Ishikawa (cell line): Measurements from ENCODE around the gene DMD.

Source experiments
- CEBPB ChIP-seq: IDR thresholded peaks from 2 replicates; pipeline ENCODE4 v1.6.1; 2012
- FOXM1 ChIP-seq: IDR thresholded peaks from 2 replicates; pipeline ENCODE4 v1.6.1; 2012; ENCODE audit warnings: low read depth, borderline replicate concordance
- REST ChIP-seq: IDR thresholded peaks from 2 replicates; pipeline ENCODE4 v1.6.1; 2012; ENCODE audit warnings: low read depth, mild to moderate bottlenecking
- TAF1 ChIP-seq: IDR thresholded peaks from 2 replicates; pipeline ENCODE4 v1.6.1; 2012; ENCODE audit warnings: low read depth, mild to moderate bottlenecking

- TF ChIP-seq CEBPB (no peak), REST (no peak), TAF1 (no peak), FOXM1 (no peak)
These were observed 1326.8 kb downstream of the DMD start for GRCh38 chrX:31884535-31884934.
